Urinary bladder (tissue), 4 donors: ENCODE data around the gene ATXN10. TPM values are rescaled to one million over a fixed set of nuclear protein-coding genes. Genes with fewer than 3 reads are reported as not detected.
"Not testable (repeated sequence)": the region's sequence is repeated elsewhere in the genome, so short reads cannot be mapped to it uniquely, and the experiment has no call there.

Experiments used
- DNase-seq: peaks from one replicate; pipeline ENCODE4 v3.0.0-alpha.2; 2015; ENCODE audit errors: extremely low spot score
- H3K27ac ChIP-seq: one replicate; pipeline ENCODE4 v1.5.1; 2013; ENCODE audit warnings: low read depth, mild to moderate bottlenecking, moderate library complexity
- H3K36me3 ChIP-seq: one replicate; pipeline ENCODE4 v1.6.1; 2013; ENCODE audit warnings: mild to moderate bottlenecking, moderate library complexity; ENCODE audit not compliant: insufficient read depth
- H3K4me1 ChIP-seq: one replicate; pipeline ENCODE4 v1.6.1; 2013; ENCODE audit warnings: mild to moderate bottlenecking, moderate library complexity; ENCODE audit not compliant: insufficient read depth
- H3K4me3 ChIP-seq: one replicate; pipeline ENCODE4 v1.5.1; 2013; ENCODE audit warnings: low read depth, low read length
- WGBS: extraction: QIAGEN DNeasy Blood & Tissue Kit; methylation state at CpG from one replicate; pipeline ENCODE4 v1.1.7; 2013; 5-methylcytosine and 5-hydroxymethylcytosine counted together
- polyA plus RNA-seq: library from polyadenylated mRNA; stranded (reverse); fragments of 200-250 nt; gene quantifications from one replicate; pipeline ENCODE4 v1.2.3, GENCODE V29; 2013
- total RNA-seq: library from RNA; depleted of rRNA; stranded (reverse); fragments of >200 nt; gene quantifications from one replicate; pipeline ENCODE4 v1.2.3, GENCODE V29; 2014
- donor health status: healthy with polysubstance abuse.
- donor health status: healthy.

Gene ATXN10
- total and polyA plus RNA-seq, 2 donors: 63.6 to 191 TPM

DNA sequence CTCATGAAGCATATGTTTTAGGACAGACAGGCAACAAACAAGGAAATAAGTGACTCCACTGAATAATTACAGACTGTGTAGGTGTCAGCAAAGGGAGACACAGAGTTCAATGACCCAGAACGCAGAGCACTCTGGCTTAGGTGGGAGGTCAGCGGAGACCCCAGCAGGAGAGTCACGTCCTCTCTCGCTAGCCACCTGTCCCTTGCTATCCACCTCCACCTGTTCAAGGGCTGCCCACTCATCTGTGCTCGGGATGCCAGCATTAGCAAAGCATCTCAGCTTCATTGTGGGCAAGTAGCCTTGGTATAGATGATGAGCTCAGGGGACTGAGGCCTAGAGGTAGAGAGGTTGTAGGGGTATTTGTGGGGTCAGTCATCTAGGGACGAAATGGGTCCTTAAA is 21.8 kb upstream of the ATXN10 start:
- H3K27ac ChIP-seq: no peak overlapping the region
- H3K4me3 ChIP-seq: no peak overlapping the region
- no peak for DNase-seq
- WGBS: 93% methylated on average over 6 of the region's 6 CpGs
- H3K4me1 ChIP-seq: no peaks in the 10 kb centered on the region
- H3K36me3 ChIP-seq: no peaks in the 10 kb centered on the region

DNA sequence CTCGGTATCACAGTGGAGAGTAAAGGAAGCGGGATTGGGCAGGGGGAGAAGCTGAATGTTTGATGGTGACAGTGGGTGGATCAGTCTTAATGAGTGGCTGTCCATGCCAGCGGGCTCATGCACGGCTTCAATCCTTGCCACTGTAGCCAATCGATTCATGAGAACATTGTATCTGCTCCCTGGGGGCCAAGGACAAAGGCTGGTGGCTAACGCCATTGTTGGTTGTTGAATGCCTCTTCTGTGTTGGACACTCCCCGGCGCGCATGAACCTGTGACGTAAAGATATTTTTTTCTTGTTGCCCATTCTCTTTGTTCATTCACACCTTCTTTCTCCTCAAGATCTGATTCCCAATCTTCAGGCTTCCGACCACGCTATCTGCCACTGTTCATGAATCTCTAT is 20.9 kb upstream of the ATXN10 start:
- H3K4me3 ChIP-seq: no peak overlapping the region

DNA sequence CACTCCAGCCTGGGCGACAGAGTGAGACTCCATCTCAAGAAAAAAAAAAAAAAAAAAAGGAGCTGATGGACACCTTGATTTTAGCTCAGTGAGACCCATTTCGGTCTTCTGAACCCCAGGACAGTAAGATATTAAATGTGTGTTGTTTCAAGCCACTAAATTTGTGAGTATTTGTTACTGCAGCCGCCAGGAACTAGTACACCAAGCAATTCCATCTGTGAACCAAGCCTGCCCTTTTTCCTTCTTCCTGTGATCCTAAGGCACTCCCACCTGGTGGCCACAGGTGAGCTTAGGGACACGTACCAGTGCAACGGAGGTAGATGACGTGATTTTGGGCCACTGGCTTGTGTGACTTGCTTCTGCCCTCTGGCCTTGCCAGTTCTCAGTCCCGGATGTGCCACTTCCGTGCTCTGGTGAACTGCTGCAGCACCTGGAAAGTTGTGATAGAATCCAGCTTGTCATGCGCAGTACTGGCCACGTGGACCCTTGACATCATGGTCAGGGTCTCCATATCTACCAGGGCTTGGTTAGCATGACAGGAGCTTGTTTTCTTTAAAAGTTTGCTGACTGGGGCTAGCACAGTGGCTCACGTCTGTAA is 19.6 kb upstream of the ATXN10 start:
- H3K4me3 ChIP-seq: no peak overlapping the region
- H3K36me3 ChIP-seq: no peaks in the 10 kb centered on the region
- 93% methylated on average over 11 of the region's 11 CpGs for WGBS
- H3K27ac ChIP-seq: no peak overlapping the region
- H3K4me1 ChIP-seq: no peaks in the 10 kb centered on the region
- DNase-seq: no peak

More for the DNA sequence above, 20.9 kb upstream of the ATXN10 start:
- no peaks in the 10 kb centered on the region for H3K36me3 ChIP-seq
- H3K4me1 ChIP-seq: no peaks in the 10 kb centered on the region
- DNase-seq: no peak
- no peak overlapping the region for H3K27ac ChIP-seq
- WGBS: 94% methylated on average over 12 of the region's 12 CpGs

DNA sequence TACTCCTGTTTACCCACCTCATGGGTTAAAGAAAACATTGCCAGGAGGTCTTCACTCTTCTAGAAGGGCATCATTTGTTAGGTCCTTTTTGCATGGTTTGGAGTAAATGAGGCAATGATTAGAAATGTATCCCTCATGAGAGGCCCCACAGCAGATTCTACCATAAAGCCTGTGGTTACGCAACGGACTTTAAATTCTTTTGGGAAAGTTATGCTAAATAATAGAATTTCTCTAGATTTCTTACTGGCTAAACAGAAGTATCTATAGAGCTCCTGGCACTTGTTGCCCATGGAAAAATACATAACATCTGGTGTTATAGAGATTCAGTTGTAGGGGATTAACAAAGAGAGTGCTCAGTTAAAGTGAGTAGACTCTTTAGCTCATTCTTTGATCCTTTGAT is 15.1 kb upstream of the ATXN10 start:
- Histone ChIP-seq H3K36me3 (no peaks in the 10 kb centered on the region), H3K27ac (no peak overlapping the region), H3K4me1 (no peaks in the 10 kb centered on the region), H3K4me3 (no peak overlapping the region)
- no peak for DNase-seq
- 80% methylated on average over 2 of the region's 2 CpGs for WGBS

DNA sequence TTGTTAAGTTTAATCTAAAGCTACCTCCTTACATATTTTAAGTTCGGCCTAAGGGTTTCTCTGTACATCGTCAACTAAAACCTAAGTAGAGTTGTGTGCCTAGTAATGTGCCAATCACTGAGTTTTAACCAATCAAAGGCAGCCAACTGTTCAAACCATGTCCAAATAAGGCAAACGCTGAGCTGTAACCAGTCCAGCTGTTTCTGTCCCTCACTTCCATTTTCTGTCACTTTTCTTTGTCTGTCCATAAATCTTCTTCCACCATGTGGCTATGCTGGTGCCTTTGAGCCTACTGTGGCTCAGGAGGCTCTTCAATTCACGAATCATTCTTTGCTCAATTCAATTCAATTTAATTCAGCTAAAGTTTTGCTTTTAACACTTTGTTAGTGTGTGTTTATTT is 13.9 kb upstream of the ATXN10 start:
- Histone ChIP-seq H3K27ac (no peak overlapping the region), H3K4me3 (no peak overlapping the region), H3K36me3 (no peaks in the 10 kb centered on the region), H3K4me1 (no peaks in the 10 kb centered on the region)
- WGBS: 81% methylated on average over 4 of the region's 4 CpGs
- no peak for DNase-seq

DNA sequence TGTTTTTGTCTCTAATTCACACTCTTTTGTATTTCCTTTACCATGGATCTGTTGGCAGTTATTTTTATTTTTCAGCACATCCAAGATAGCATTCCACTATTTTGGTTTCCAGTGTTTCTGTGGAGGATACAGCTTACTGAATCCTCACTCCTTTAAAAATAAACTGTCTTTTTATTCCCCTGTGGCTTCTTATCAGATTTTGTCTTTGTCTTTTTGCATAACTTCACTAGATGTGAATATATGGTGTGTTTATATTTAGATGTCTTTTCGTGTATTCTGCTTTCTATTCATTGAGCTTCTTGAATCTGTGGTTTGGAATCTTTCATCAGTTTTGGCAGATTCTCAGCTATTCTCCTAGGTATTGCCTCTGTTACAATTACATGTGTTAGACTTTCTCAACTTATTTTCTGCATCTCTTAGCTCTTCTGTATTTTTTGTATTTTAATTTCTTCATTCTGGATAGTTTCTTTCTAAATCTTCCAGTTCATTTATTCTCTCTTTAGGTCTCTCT is 7.4 kb upstream of the ATXN10 start:
- Histone ChIP-seq H3K27ac (no peak overlapping the region), H3K36me3 (no peaks in the 10 kb centered on the region), H3K4me1 (no peaks in the 10 kb centered on the region), H3K4me3 (no peak overlapping the region)
- no peak for DNase-seq
- 34% methylated on average over 1 of the region's 1 CpG for WGBS

DNA sequence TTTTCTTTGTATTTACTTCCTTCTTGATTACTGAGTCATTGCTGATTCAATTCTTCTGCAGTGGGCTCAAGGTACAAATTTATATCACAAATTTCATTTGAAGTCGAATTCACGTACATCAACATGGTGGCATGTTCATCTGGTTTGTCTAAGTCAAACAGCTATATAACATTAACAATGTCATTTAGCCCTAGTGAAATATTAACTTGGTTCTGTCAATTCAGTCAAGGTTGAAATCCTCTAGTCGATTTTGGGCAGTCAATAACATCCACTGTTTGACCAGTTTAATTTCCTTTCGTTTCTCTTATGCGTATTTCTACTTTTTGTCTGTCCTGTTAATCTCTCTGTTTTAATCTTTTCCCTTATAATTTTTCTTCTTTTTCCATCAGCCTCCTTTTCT is 4.1 kb upstream of the ATXN10 start:
- DNase-seq: no peak
- WGBS: 87% methylated on average over 5 of the region's 5 CpGs

DNA sequence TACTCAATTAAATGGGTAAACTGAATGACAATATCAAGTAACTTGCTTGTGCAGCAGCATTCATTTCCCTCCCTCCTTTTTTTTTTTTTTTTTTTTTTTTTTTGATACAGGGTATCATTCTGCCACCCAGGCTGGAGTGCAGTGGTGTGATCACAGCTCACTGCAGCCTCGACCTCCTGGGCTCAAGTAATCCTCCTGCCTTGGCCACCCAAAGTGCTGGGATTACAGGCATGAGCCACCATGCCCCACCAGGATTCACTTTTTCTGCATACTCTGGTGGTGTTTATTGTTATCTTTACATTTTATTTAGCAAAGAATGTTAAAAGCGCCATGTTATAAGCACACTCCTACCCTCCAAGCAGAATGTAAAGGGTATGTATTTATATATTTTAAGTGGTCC is 1.3 kb upstream of the ATXN10 start:
- DNase-seq, H3K4me1 ChIP-seq, H3K4me3 ChIP-seq, H3K27ac ChIP-seq, H3K36me3 ChIP-seq: not testable (repeated sequence)
- WGBS: 69% methylated on average over 2 of the region's 2 CpGs

More for the DNA sequence above, 4.1 kb upstream of the ATXN10 start:
- Histone ChIP-seq H3K4me1 (peaks cover 2% of the 10 kb centered on the region), H3K27ac (no peak overlapping the region), H3K36me3 (no peaks in the 10 kb centered on the region), H3K4me3 (no peak overlapping the region)

DNA sequence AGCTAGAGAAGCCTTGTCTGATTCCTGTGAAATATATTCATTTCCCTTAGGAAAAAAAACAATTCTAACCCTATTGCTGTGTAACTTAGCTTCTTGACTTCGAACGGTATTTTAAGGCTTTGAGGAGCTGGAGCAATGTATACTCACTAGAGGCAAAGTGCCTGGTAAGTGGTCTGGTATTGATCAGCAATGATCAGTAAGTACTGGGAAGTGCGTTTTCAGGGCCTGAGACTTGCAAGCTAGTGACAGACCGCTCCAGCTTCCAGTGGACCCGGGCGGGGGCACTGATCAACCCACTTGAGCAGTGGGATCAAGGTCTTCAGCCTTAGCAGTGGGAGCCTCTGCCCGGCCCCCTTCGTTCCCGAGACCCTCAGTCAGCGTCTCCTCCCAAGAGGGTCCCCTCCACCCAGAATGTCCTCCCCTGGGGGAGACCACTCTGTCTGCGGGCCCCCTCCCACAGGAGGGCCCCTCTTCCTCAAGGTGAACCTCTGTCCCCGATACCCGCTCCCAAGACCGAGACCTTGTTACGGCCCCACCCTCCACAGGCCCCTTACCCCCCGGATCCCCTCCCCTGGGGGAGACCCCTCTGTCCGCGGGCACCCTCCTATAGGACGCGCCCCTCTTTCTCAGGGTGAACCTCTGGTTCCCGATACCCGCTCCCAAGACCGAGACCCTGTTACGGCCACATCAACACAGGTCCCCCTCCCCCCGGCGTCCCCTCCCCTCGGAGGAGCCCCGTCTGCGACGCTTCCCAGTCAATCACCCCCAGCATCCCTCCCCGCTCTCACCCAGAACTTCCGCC is 452 bp upstream of the ATXN10 start:
- 5% methylated on average over 32 of the region's 32 CpGs for WGBS
- H3K27ac ChIP-seq: no peak overlapping the region
- peak overlapping the region; percentile 84 for H3K4me3 ChIP-seq
- DNase-seq: no peak
- peaks cover 4% of the 10 kb centered on the region for H3K4me1 ChIP-seq
- H3K36me3 ChIP-seq: no peaks in the 10 kb centered on the region

DNA sequence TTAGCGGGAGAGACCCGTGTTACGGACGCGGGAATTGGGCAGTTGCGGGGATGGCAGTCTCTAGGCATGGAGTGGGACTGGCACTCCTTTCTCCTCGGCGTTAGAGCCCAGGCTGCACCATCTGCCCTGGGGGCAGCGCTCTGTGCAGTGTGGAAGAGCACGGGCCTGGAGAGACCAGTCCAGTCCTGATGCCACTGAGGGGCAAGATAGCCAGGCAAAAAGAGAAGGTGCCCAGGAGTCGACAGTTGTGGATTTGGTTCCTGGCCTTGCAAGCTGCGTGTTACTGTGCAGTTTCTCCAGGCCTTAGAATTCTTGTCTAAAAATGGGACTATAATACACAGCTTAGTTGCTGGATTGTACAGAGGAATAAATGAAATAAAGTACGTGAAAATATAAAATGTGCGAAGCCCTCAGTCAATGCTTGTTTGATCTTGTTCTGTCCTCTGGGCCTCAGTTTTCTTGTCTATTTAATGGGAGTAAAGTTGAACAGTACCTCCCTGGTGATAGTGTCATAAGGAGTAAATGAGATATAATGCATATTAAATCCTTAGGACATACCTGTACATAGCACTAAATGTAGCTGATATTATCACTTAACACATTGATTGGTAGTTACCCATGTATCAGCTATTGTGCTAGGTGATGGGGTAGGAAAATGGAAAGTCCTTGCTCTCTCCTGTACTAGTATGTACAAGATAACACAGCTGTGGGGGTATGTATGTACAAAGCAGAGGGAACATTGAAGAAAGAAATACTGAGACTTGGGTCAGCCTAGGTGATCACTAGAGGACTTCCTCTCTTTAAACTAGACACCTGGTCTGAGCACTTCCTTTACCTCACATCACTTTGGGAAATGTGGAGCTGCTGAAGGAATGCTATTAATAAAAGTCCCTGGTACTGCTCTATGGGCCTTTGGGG is 1.2 kb downstream of the ATXN10 start:
- 14% methylated on average over 14 of the region's 14 CpGs for WGBS
- Histone ChIP-seq H3K4me1 (peaks cover 6% of the 10 kb centered on the region), H3K4me3 (peak overlapping the region; percentile 84), H3K27ac (peak overlapping the region; percentile 45), H3K36me3 (no peaks in the 10 kb centered on the region)
- no peak for DNase-seq

DNA sequence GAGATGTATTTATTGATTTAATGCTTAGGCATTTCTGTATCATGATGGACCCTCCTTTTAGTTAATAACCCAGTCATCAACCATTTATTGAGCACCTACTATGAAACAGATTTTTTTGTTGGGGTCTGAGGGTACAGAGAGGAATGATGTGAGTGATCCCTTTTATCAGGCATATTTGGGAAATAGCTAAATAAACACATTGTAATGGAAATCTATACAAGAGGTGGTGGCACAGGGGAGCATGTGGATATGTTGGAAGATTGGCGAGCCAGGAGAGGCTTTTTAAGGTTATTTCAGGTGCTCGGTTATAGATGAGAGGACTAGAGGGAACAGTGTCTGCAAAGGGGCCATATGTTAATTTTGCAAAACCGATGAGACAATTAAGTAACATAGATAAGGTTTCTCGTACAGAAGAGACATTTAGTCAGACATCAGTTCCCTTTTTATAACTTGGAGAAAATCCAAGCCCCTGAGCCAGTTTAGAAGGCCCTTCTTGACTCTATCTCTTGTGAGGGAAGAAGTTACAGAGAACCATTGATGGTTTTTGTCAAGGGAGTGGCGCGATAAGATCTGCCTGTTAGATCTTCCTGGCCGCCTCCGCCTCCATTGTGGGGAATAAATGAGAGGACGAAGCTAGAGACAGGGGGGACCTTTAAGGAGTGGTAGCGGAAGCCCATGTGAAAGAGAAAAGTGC is 2.0 kb downstream of the ATXN10 start:
- WGBS: 75% methylated on average over 10 of the region's 10 CpGs
- H3K36me3 ChIP-seq: no peaks in the 10 kb centered on the region
- H3K4me1 ChIP-seq: peaks cover 6% of the 10 kb centered on the region
- DNase-seq: no peak
- H3K27ac ChIP-seq: no peak overlapping the region
- H3K4me3 ChIP-seq: no peak overlapping the region

DNA sequence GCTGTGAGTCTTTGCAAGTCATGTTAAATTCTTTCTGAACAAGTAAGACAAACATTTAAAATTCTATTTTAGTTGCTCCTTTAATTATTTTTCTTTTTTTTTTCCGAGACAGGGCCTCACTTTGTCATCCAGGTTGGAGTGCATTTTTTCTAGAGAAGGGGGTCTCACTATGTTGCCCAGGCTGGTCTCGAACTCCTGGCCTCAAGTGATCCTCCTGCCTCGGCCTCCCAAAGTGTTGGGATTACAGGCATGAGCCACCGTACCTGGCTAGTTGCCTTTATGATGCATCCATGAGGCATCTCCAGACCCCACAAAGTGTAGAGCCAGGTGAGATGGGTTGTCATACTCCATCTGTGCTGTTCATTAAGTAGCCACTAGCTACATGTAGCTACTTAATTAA is 4.4 kb downstream of the ATXN10 start:
- WGBS: 78% methylated on average over 4 of the region's 4 CpGs
- DNase-seq: no peak
- Histone ChIP-seq H3K4me3 (no peak overlapping the region), H3K4me1 (peaks cover 6% of the 10 kb centered on the region), H3K27ac (no peak overlapping the region), H3K36me3 (no peaks in the 10 kb centered on the region)

DNA sequence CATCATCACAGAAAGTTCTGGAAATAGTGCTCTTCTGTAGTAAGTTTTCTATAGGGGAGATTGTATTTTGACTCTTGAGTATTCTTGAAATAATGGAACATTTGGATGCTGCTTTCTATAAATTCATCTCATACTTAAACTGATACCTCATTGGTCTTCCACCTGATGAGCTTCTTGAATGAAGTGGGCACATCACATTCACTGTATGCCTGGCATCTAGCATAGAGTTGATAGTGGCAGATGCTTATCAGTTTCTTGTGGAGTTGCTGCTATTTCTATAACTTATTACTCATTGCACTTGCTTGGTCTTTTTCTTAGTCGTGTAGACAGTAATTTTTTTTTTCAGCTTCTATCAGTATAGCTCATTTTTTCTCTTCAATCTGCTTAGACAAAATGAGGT is 5.4 kb downstream of the ATXN10 start:
- no peak for DNase-seq
- H3K27ac ChIP-seq: no peak overlapping the region
- no peak overlapping the region for H3K4me3 ChIP-seq
- H3K4me1 ChIP-seq: peaks cover 4% of the 10 kb centered on the region
- H3K36me3 ChIP-seq: no peaks in the 10 kb centered on the region
- WGBS: 68% methylated on average over 1 of the region's 1 CpG
